Measurements from ENCODE around the gene VMAC. TPM values are rescaled to one million over a fixed set of nuclear protein-coding genes. Genes with fewer than 3 reads are reported as not detected.
"Not testable (repeated sequence)": the region's sequence is repeated elsewhere in the genome, so short reads cannot be mapped to it uniquely, and the experiment has no call there.

VMAC gene
- total RNA-seq = 1 to 10 TPM; 1.4 to 1.9 TPM

- H3K4me1 Mint-ChIP-seq = peaks cover 35% of the 10 kb centered on the region
- peaks cover 25% of the 10 kb centered on the region for H3K36me3 Mint-ChIP-seq
Measured at GRCh38 chr19:5904352-5905113, at the start of gene VMAC. TSS of gene VMAC (plus strand) at chr19:5904872. CDS start at chr19:5904891, 19 bp downstream.

GRCh38 chr19:5855151-5855550, 49.5 kb upstream of the VMAC start:
- not testable (repeated sequence) for H3K4me1 Mint-ChIP-seq, H3K27ac Mint-ChIP-seq, H3K9me3 Mint-ChIP-seq, H3K27me3 Mint-ChIP-seq, H3K4me3 Mint-ChIP-seq, H3K36me3 Mint-ChIP-seq, DNase-seq

More at GRCh38 chr19:5904352-5905113, at the start of gene VMAC:
- Mint-ChIP-seq H3K4me3 (peak within 1 kb of the TSS; percentile 98), H3K27ac (peak within 1 kb of the TSS; percentile 99), H3K9me3 (no peaks in the 10 kb centered on the region), H3K27me3 (peaks cover 4% of the 10 kb centered on the region)
- DNase-seq = peak; percentile 100

- no peaks in the 10 kb centered on the region for H3K9me3 Mint-ChIP-seq
- no peak overlapping the region for H3K4me3 Mint-ChIP-seq
- no peak for DNase-seq
Measured at GRCh38 chr19:5857203-5858081, 47.2 kb upstream of the VMAC start.

GRCh38 chr19:5863030-5863665, 41.5 kb upstream of the VMAC start:
- H3K27ac Mint-ChIP-seq = no peak overlapping the region
- no peaks in the 10 kb centered on the region for H3K36me3 Mint-ChIP-seq
- no peaks in the 10 kb centered on the region for H3K4me1 Mint-ChIP-seq
- no peaks in the 10 kb centered on the region for H3K9me3 Mint-ChIP-seq
- H3K27me3 Mint-ChIP-seq = no peaks in the 10 kb centered on the region
- DNase-seq = no peak
- no peak overlapping the region for H3K4me3 Mint-ChIP-seq

More at GRCh38 chr19:5857203-5858081, 47.2 kb upstream of the VMAC start:
- no peaks in the 10 kb centered on the region for H3K4me1 Mint-ChIP-seq
- no peak overlapping the region for H3K27ac Mint-ChIP-seq
- no peaks in the 10 kb centered on the region for H3K36me3 Mint-ChIP-seq
- H3K27me3 Mint-ChIP-seq = peaks cover 4% of the 10 kb centered on the region

GRCh38 chr19:5864013-5864720, 40.5 kb upstream of the VMAC start:
- DNase-seq = no peak
- H3K36me3 Mint-ChIP-seq = no peaks in the 10 kb centered on the region
- no peak overlapping the region for H3K27ac Mint-ChIP-seq
- no peak overlapping the region for H3K4me3 Mint-ChIP-seq
- H3K9me3 Mint-ChIP-seq = no peaks in the 10 kb centered on the region
- H3K27me3 Mint-ChIP-seq = no peaks in the 10 kb centered on the region
- no peaks in the 10 kb centered on the region for H3K4me1 Mint-ChIP-seq

GRCh38 chr19:5864725-5865486, 39.8 kb upstream of the VMAC start:
- Mint-ChIP-seq H3K36me3 (no peaks in the 10 kb centered on the region), H3K9me3 (no peaks in the 10 kb centered on the region), H3K27me3 (no peaks in the 10 kb centered on the region), H3K4me1 (no peaks in the 10 kb centered on the region), H3K27ac (no peak overlapping the region), H3K4me3 (no peak overlapping the region)
- DNase-seq = no peak

GRCh38 chr19:5865772-5866171, 38.9 kb upstream of the VMAC start:
- H3K4me1 Mint-ChIP-seq = no peaks in the 10 kb centered on the region
- no peaks in the 10 kb centered on the region for H3K9me3 Mint-ChIP-seq
- H3K36me3 Mint-ChIP-seq = no peaks in the 10 kb centered on the region
- DNase-seq = no peak
- no peak overlapping the region for H3K4me3 Mint-ChIP-seq
- no peaks in the 10 kb centered on the region for H3K27me3 Mint-ChIP-seq
- no peak overlapping the region for H3K27ac Mint-ChIP-seq

- no peaks in the 10 kb centered on the region for H3K36me3 Mint-ChIP-seq
- no peaks in the 10 kb centered on the region for H3K4me1 Mint-ChIP-seq
- no peak overlapping the region for H3K27ac Mint-ChIP-seq
- H3K9me3 Mint-ChIP-seq = no peaks in the 10 kb centered on the region
- no peak for DNase-seq
- no peaks in the 10 kb centered on the region for H3K27me3 Mint-ChIP-seq
- H3K4me3 Mint-ChIP-seq = no peak overlapping the region
Measured at GRCh38 chr19:5867201-5868136, 37.2 kb upstream of the VMAC start.

GRCh38 chr19:5870986-5871394, 33.7 kb upstream of the VMAC start:
- no peak for DNase-seq
- Mint-ChIP-seq H3K27me3 (no peaks in the 10 kb centered on the region), H3K27ac (no peak overlapping the region), H3K9me3 (no peaks in the 10 kb centered on the region), H3K4me1 (no peaks in the 10 kb centered on the region), H3K36me3 (no peaks in the 10 kb centered on the region), H3K4me3 (no peak overlapping the region)

- peaks cover 22% of the 10 kb centered on the region for H3K27me3 Mint-ChIP-seq
- DNase-seq = no peak
- H3K4me3 Mint-ChIP-seq = no peak overlapping the region
- H3K36me3 Mint-ChIP-seq = no peaks in the 10 kb centered on the region
- H3K27ac Mint-ChIP-seq = no peak overlapping the region
- no peaks in the 10 kb centered on the region for H3K9me3 Mint-ChIP-seq
- H3K4me1 Mint-ChIP-seq = no peaks in the 10 kb centered on the region
Measured at GRCh38 chr19:5873617-5874199, 31.0 kb upstream of the VMAC start.

GRCh38 chr19:5874496-5874895, 30.2 kb upstream of the VMAC start:
- H3K36me3 Mint-ChIP-seq, H3K9me3 Mint-ChIP-seq, H3K4me1 Mint-ChIP-seq, H3K27ac Mint-ChIP-seq, H3K4me3 Mint-ChIP-seq, DNase-seq: not testable (repeated sequence)
- H3K27me3 Mint-ChIP-seq = peaks cover 30% of the 10 kb centered on the region

GRCh38 chr19:5877427-5877826, 27.2 kb upstream of the VMAC start:
- Mint-ChIP-seq H3K4me1 (no peaks in the 10 kb centered on the region), H3K4me3 (no peak overlapping the region)

GRCh38 chr19:5877882-5878281, 26.8 kb upstream of the VMAC start:
- no peak overlapping the region for H3K4me3 Mint-ChIP-seq
- H3K36me3 Mint-ChIP-seq = no peaks in the 10 kb centered on the region
- H3K4me1 Mint-ChIP-seq = no peaks in the 10 kb centered on the region
- DNase-seq = no peak
- H3K27me3 Mint-ChIP-seq = peaks cover 52% of the 10 kb centered on the region
- no peak overlapping the region for H3K27ac Mint-ChIP-seq
- H3K9me3 Mint-ChIP-seq = no peaks in the 10 kb centered on the region

More at GRCh38 chr19:5877427-5877826, 27.2 kb upstream of the VMAC start:
- H3K36me3 Mint-ChIP-seq = no peaks in the 10 kb centered on the region
- no peak for DNase-seq
- H3K9me3 Mint-ChIP-seq = no peaks in the 10 kb centered on the region
- H3K27me3 Mint-ChIP-seq = peaks cover 52% of the 10 kb centered on the region
- H3K27ac Mint-ChIP-seq = no peak overlapping the region

Measured in activated naive CD8-positive, alpha-beta T cell treated with anti-CD3 and anti-CD28 coated beads for 36 hours (primary cell).